Ovary (tissue), 3 donors: ENCODE results near the gene CEP104.

Experiments used
- CTCF ChIP-seq, 3 donors: fragments of 450-650 bp in 2 of 3; fragments of 200-600 bp in 1 of 3; IDR thresholded peaks; one replicate each; pipeline versions ENCODE4 v1.5.1 to v1.8.0; 2016 to 2022; ENCODE audit warnings: antibody characterized with exemption in 3 of 3, mild to moderate bottlenecking in 1 of 3
- POLR2A ChIP-seq: fragments of 450-650 bp; IDR thresholded peaks from one replicate; pipeline ENCODE4 v1.6.1; 2017; ENCODE audit warnings: antibody characterized with exemption, mild to moderate bottlenecking, moderate library complexity
- donor health status: DM: no; HTN: no; CAD: no.

- no peak for TF ChIP-seq CTCF (IDR thresholded peaks at IDR 0.05)
- no peak for TF ChIP-seq POLR2A
Measured at GRCh38 chr1:3906672-3907020, 49.6 kb upstream of the CEP104 start.
